Sigmoid colon (tissue), 7 donors: ENCODE results near the gene CELA2A. TPM values are rescaled to one million over a fixed set of nuclear protein-coding genes. Genes with fewer than 3 reads are reported as not detected.

Source experiments
- DNase-seq: peaks from one replicate; pipeline ENCODE4 v3.0.0-alpha.2; 2019
- H3K27ac ChIP-seq, 4 donors: fragments of 200-600 bp; sonication (generic); one replicate each; pipeline ENCODE4 v1.5.1; 2016 to 2019; ENCODE audit warnings: mild to moderate bottlenecking in 1 of 4
- H3K27me3 ChIP-seq, 3 donors: fragments of 200-600 bp; sonication (generic); one replicate each; pipeline ENCODE4 v1.5.1; 2019; ENCODE audit warnings: mild to moderate bottlenecking in 1 of 3
- H3K36me3 ChIP-seq, 4 donors: fragments of 200-600 bp; sonication (generic); one replicate each; pipeline ENCODE4 v1.5.1; 2016 to 2019
- H3K4me1 ChIP-seq, 4 donors: fragments of 200-600 bp; sonication (generic); one replicate each; pipeline ENCODE4 v1.5.1; 2017 to 2019
- H3K4me3 ChIP-seq, 4 donors: fragments of 200-600 bp; sonication (generic); one replicate each; pipeline ENCODE4 v1.5.1; 2017 to 2019; ENCODE audit warnings: mild to moderate bottlenecking in 2 of 4, moderate library complexity in 1 of 4
- H3K9me3 ChIP-seq, 4 donors: fragments of 200-600 bp in 3 of 4; sonication (generic) in 3 of 4; one replicate each; pipeline versions ENCODE4 v1.5.1 to v1.6.1; 2013 to 2019
- CTCF ChIP-seq, 4 experiments: fragments of 450-650 bp in 3 of 4; fragments of 200-600 bp in 1 of 4; IDR thresholded peaks; one replicate each; pipeline ENCODE4 v1.5.1; 2016 to 2019; ENCODE audit warnings: antibody characterized with exemption in 4 of 4, mild to moderate bottlenecking in 3 of 4, moderate library complexity in 2 of 4
- EP300 ChIP-seq, 4 donors: sonication (generic); formaldehyde crosslinking; IDR thresholded peaks; one replicate each; pipeline ENCODE4 v1.6.1; 2017; ENCODE audit warnings: antibody characterized with exemption in 4 of 4
- POLR2A ChIP-seq, 2 donors: fragments of 450-650 bp; IDR thresholded peaks; one replicate each; pipeline ENCODE4 v1.6.1; 2016; ENCODE audit warnings: antibody characterized with exemption in 2 of 2, mild to moderate bottlenecking in 2 of 2, moderate library complexity in 2 of 2
- POLR2AphosphoS5 ChIP-seq, 4 donors: sonication (generic); formaldehyde crosslinking; IDR thresholded peaks; one replicate each; pipeline ENCODE4 v1.6.1; 2017; ENCODE audit warnings: antibody characterized with exemption in 4 of 4
- WGBS, 2 donors: extraction: QIAGEN DNeasy Blood & Tissue Kit; methylation state at CpG; one replicate each; pipeline ENCODE4 v1.1.7; 2013; 5-methylcytosine and 5-hydroxymethylcytosine counted together
- intact Hi-C: fragments of 100-400 bp; cut with DNase I; formaldehyde crosslinking; loops from one replicate; pipeline ENCODE4 v1.15.1; 2023
- polyA plus RNA-seq, 3 donors: library from polyadenylated mRNA; stranded (reverse); fragments of 200-250 nt; gene quantifications; one replicate each; pipeline ENCODE4 v1.2.3, GENCODE V29; 2013
- total RNA-seq, 4 donors: library from RNA; depleted of rRNA; stranded (reverse); fragments of >200 nt; gene quantifications; one replicate each; pipeline ENCODE4 v1.1.0, GENCODE V29; 2016
- donor health status: healthy with polysubstance abuse.
- donor health status: Bipolar disorder and iron deficiency.
- donor health status: healthy.

CELA2A gene
- total and polyA plus RNA-seq, 7 donors, result not detected

- H3K4me3 ChIP-seq, result no peak overlapping the region
- WGBS, 2 donors, result 51 to 79% methylated on average over 18 of the region's 18 CpGs
Measured at GRCh38 chr1:15418806-15419515, 37.6 kb upstream of the CELA2A start.

GRCh38 chr1:15420853-15421465, 35.6 kb upstream of the CELA2A start:
- Histone ChIP-seq H3K27ac (no peak overlapping the region), H3K9me3 (no peaks in the 10 kb centered on the region), H3K27me3 (no peaks in the 10 kb centered on the region), H3K4me3 (no peak overlapping the region), H3K36me3 (peaks cover 0 to 3% (median 0%) of the 10 kb centered on the region in 4 donors), H3K4me1 (peaks cover 0 to 53% (median 37%) of the 10 kb centered on the region in 4 donors)
- TF ChIP-seq EP300 (IDR thresholded peaks at IDR 0.05), result no peak
- TF ChIP-seq POLR2A (IDR thresholded peaks at IDR 0.05), result no peak
- TF ChIP-seq POLR2AphosphoS5 (IDR thresholded peaks at IDR 0.05), result no peak
- TF ChIP-seq CTCF (IDR thresholded peaks at IDR 0.05), result no peak
- intact Hi-C loops, result loop anchor here (10.0 kb wide), 1 partner anchor 266 kb away; the partner anchor contains the start of gene TMEM51
- WGBS, 2 donors, result 76 to 88% methylated on average over 8 of the region's 8 CpGs
- DNase-seq, result no peak

More at GRCh38 chr1:15418806-15419515, 37.6 kb upstream of the CELA2A start:
- H3K27ac ChIP-seq, result peak overlapping the region in 1 of 4 donors; percentile 8
- no peaks in the 10 kb centered on the region for H3K27me3 ChIP-seq
- H3K36me3 ChIP-seq, result no peaks in the 10 kb centered on the region
- intact Hi-C loops, result no loop called here
- no peak for DNase-seq
- H3K4me1 ChIP-seq, result peaks cover 0 to 62% (median 38%) of the 10 kb centered on the region in 4 donors
- TF ChIP-seq EP300 (IDR thresholded peaks at IDR 0.05) (no peak), CTCF (IDR thresholded peaks at IDR 0.05) (no peak), POLR2A (IDR thresholded peaks at IDR 0.05) (no peak)
- no peaks in the 10 kb centered on the region for H3K9me3 ChIP-seq

- DNase-seq, result no peak
- Histone ChIP-seq H3K9me3 (no peaks in the 10 kb centered on the region), H3K27ac (no peak overlapping the region), H3K4me3 (no peak overlapping the region), H3K4me1 (peaks cover 0 to 54% (median 40%) of the 10 kb centered on the region in 4 donors), H3K27me3 (no peaks in the 10 kb centered on the region), H3K36me3 (peaks cover 0 to 4% (median 0%) of the 10 kb centered on the region in 4 donors)
- intact Hi-C loops, result loop anchor here (10.0 kb wide), 1 partner anchor 268 kb away; the partner anchor contains the start of gene TMEM51
- TF ChIP-seq EP300 (IDR thresholded peaks at IDR 0.05) (no peak), CTCF (IDR thresholded peaks at IDR 0.05) (no peak), POLR2AphosphoS5 (IDR thresholded peaks at IDR 0.05) (no peak), POLR2A (IDR thresholded peaks at IDR 0.05) (no peak)
- WGBS, 2 donors, result 84 to 95% methylated on average over 8 of the region's 8 CpGs
Measured at GRCh38 chr1:15422871-15423270, 33.7 kb upstream of the CELA2A start.

DNA sequence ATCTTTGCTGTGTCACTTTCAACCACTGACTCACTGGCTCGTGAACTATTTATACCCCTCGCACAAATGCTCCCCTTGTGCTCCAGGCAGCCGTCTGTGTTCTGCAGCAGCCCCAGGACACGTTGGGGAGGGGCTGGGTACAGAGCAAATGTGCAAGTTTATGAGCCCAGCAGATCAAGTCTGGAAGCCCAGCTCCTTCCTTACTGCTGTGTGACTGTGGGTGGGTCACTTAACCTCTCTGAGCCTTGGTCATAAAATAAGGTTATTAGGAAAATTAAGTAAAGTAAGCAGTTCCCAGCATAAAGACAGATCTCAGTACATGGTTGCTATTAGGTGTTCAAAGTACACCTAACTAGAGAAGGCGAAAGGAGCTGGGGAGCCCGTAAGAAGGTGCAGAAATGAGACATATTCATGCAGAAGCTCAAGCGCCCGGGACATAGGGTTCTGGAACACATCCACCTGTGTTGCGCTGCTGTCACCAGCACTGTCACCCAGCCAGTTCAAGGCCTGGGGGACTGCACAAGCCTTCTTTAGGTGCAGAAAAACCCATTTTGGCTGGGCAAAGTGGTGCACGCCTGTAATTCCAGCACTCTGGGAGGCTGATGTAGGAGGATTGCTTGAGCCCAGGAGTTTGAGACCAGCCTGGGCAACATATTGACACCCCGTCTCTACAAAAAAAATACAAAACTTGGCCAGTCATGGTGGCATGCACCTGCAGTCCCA, 33.0 kb upstream of the CELA2A start:
- intact Hi-C loops, result loop anchor here (10.0 kb wide), 1 partner anchor 269 kb away; the partner anchor contains the start of gene TMEM51
- 28 to 76% methylated on average over 11 of the region's 11 CpGs for WGBS, 2 donors

More for the DNA sequence above, 33.0 kb upstream of the CELA2A start:
- H3K36me3 ChIP-seq, result peaks cover 0 to 4% (median 1%) of the 10 kb centered on the region in 4 donors
- H3K27ac ChIP-seq, result no peak overlapping the region
- no peaks in the 10 kb centered on the region for H3K27me3 ChIP-seq
- no peak for TF ChIP-seq CTCF (IDR thresholded peaks at IDR 0.05)
- no peak for TF ChIP-seq EP300 (IDR thresholded peaks at IDR 0.05)
- TF ChIP-seq POLR2A (IDR thresholded peaks at IDR 0.05), result no peak
- TF ChIP-seq POLR2AphosphoS5 (IDR thresholded peaks at IDR 0.05), result no peak
- no peak overlapping the region for H3K4me3 ChIP-seq
- H3K4me1 ChIP-seq, result peaks cover 0 to 57% (median 45%) of the 10 kb centered on the region in 4 donors
- H3K9me3 ChIP-seq, result no peaks in the 10 kb centered on the region
- no peak for DNase-seq
